ENCODE results near the gene RSRC1.
"Not testable (repeated sequence)": the region's sequence is repeated elsewhere in the genome, so short reads cannot be mapped to it uniquely, and the experiment has no call there.

Gene RSRC1

DNA sequence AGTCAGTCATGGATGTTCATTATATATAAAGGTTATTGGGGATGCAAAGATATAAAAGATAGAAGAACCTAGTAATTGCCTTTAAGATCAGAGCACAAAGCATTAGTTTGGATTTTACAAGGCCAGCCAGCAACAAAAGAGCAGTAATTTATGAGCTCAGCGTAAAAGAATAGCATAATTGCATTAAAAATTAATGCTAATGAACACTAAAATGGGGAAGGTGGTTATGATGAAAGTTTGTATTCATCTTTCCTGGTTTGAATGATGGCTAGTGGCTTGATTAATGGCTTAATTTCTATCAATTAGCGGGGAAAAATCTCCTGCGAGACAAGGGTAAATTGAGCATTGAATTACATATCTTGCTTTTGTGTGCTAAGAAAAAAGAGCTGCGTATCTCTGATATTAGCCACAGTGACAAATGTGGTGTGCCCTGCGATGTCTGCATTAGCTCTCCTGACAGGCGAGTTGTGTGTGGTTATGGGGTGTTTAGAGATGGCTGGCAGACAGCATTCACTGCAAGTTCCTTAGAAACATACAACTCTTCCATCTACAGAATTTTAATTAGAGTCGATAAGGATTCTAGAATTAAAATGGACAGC is 418.3 kb downstream of the RSRC1 start:
- no peak for DNase-seq (ENCODE audit: low read depth)

DNA sequence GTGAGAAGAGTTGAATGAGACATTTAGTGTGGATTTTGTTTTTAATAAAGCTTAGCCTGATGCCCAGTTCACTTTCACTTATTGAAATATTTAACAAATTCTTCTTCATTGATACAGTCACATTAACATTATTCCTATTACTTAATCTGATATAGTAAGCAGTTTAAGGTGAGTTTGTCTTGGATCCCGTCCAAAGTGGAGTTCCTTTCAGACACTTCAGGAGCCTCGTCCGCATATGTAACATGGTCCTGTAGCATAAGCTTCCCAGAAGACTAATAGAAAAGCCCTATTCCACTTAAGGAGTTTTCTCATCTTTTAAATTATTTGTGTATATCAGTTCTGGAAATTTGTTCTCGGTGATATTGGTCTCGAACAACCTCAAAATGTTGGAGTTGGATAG is 421.4 kb downstream of the RSRC1 start:
- DNase-seq (ENCODE audit: low read depth) = no peak

DNA sequence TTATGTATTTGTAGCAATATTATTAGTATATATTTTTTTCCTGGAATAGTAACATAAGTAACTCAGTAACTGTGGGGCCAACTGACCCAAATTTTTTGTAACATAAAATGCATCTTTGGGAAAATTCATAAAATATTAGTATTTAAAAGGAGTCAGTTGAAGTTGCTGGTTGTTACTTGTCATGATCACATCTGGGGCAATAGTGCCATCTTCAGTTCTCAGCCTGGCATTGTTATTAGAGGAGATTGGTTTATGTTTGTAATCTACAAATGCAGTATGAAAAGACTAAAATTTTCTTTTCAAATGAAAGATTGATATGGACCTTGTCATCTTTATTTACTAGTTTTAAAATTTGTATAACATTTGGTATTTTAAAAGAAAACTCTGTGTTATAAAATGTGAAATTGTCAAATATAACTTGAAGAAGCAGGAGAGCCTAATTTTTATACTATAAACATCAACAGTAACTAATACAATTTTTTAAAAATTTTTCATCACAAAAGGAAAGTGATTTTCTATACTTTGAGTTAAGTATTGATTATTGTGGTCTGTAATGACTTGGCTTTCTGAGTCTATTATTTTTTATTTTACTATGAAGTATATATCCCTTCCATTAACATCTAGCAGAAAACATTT is 422.3 kb downstream of the RSRC1 start:
- DNase-seq (ENCODE audit: low read depth) = no peak

DNA sequence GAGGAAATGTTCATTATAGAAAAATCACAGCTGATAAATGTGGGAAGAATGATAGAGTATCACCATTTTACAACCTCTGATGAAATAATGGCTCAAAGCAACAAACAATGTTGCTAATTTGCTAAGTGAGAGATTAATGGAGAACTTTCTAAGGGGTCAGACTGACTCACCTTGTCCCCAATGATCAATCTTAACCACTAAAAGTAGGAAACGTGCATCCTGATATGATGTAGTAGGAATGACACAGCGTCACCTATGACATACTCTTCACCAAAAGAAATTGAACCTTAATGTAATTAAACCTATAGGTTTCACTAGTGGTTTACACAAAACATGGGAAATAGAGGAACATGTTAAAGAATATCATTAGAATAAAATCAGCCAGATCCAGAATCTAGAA is 426.0 kb downstream of the RSRC1 start:
- no peak for DNase-seq (ENCODE audit: low read depth)

DNA sequence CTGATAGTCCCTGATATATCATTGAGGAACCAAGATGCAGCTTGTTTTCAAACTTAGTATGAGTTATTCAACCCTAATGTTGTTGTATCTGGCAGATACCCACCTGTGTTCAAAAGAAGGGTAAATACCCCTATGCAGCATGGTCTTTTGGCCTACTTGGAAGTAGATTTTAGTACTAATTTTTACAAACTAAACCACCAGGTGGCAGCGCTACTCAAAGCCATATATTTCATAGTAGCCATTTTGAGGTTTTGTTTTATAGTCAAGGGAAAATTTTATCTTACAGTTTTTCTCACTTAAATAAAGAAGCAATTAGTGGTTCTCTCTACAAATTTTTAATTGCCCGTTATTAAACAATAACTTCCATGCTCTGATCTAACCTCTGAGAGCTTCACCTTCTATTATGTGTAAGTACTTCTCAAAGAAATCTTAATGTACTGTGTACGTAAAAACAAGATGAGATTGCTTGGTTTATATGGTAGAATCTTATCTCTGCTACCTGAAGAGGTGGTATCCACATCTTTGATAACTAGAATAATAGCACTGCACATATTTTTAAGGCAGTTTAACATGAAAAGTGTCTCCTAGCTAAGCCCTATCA is 429.6 kb downstream of the RSRC1 start:
- peak; percentile 3 for DNase-seq (ENCODE audit: low read depth)

DNA sequence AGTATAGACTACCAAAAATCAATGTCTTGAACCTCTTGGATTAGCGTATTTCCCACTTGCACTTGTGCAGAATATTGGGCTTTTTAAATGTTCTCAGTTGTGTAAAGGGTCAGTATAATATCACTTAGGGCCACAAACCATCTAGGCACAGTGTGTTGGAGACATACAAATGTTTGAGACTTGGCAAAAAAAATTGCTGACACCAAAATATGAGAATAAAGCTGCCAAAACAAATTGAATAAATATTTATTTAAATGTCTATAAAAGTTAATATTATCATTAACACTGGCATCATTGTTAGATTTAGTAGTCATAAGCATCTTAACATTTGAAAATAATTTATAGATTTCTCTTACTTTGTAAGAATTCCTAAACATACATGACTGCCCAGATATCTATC is 430.2 kb downstream of the RSRC1 start:
- no peak for DNase-seq (ENCODE audit: low read depth)

DNA sequence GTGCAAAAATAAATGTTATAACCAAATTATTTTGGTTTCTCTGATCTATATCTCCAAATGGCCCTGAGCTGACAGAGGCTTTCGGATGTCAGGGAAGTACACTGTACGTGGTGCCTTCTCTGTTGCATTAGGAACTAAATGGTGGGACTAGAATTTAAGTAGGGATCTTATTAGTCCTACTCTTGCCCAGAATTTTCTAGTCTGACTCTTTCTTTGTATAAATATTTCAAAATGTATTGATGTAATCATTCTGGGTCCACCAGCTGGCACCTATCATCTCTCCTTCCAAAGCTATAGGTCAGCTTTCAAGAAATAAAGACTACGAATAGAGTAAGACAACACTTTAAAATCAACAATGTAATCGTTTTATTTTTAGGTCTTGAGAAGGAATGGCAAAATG is 438.8 kb downstream of the RSRC1 start:
- no peak for DNase-seq (ENCODE audit: low read depth)

DNA sequence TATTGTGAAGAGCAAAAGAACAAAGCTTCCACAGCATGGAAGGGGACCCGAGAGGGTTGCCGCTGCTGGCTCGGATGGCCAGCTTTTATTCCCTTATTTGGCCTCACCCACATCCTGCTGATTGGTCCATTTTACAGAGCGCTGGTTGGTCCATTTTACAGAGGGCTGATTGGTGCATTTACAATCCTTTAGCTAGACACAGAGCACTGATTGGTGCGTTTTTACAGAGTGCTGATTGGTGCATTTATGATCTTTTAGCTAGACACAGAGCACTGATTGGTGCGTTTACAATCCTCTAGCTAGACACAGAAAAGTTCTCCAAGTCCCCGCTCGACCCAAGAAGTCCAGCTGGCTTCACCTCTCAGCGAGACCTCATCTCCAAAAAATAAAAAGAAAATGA is 440.0 kb downstream of the RSRC1 start:
- not testable (repeated sequence) for DNase-seq (ENCODE audit: low read depth)

DNA sequence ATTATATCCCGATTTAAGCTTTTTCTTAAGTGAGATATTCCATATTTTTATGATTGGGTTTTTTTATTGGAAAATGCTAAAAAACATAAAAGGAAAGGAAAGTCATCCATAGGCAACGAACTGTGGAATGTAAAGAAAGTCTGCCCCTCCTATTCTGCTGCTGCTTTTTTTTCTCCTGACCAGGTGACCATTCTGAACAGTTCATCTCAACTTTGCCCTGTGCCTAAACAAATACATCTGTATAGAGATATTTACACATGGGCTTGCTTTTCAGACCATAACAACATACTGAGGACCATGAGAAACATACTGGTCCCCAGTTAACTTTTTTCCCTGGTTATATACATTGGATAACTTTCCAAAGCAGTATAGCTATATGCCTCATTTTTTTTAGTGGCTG is 442.2 kb downstream of the RSRC1 start:
- no peak for DNase-seq (ENCODE audit: low read depth)

DNA sequence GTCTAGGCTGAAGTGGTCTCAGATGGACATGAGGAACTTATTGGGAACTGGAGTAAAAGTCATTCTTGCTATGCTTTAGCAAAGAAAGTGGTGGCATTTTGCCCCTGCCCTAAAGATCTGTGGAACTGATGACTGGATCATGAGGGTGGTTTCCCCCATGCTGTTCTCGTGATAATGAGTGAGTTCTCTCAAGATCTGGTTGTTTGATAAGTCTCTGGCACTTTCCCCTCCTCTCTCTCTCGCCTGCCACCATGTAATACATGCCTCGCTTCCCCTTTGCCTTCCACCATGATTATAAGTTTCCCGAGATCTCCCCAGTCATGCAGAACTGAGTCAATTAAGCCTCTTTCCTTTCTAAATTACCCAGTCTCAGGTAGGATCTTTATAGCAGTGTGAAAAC is 449.6 kb downstream of the RSRC1 start:
- no peak for DNase-seq (ENCODE audit: low read depth)

DNA sequence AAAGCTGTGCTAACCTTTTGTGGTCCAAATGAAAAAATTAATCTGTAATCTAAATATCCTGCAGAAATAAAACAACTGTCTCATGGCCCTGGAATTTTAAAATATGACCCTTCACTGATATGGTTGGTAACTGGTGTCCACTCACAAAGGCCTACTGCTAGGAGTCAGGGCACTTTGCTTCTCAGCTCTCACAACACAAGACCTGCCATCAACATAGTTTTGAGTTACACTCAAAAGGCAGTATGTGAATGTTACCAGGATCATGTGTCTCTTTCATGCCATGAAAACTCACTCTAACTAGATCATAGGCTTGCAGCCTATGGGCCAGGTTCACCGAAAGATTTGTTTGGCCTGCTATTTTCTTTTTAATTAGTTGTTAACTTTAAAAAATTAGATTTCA is 451.1 kb downstream of the RSRC1 start:
- no peak for DNase-seq (ENCODE audit: low read depth)

DNA sequence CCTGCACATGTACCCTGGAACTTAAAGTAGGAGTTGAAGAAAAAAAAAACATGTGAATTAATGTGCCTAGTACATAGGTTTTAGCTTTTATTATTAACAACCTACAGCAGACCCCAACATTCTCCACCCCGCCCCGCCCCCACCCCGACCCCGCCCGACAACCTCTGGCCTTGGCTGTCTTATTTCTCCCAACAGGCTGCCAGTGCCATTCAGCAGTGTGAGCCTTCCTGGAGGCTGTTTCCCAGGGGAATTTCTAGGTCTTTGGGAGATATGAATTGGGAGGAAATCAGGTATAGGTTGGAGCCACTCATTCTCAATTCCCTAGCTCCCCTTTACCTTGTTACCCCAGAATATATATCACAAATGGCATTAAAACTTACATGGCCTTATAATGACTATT is 452.8 kb downstream of the RSRC1 start:
- DNase-seq (ENCODE audit: low read depth) = no peak

DNA sequence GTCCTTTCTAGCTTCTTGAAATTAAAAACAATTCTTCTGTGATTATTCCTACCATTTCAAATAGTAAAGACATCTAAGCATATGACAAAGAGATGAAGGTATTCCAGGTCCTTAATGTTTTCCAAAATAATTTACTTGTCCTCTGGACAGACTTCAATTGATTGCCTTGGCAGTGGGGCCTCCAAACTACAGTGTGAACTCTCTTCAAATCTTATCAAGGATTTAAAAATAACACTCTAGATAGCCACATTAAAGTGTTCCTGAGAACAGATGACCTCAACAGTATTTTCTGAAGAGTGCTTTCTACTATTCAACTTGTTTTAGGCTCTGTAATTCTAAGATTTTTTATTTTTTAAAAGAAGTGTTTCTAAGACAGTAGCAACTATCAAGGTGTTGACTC is 453.2 kb downstream of the RSRC1 start:
- no peak for DNase-seq (ENCODE audit: low read depth)

DNA sequence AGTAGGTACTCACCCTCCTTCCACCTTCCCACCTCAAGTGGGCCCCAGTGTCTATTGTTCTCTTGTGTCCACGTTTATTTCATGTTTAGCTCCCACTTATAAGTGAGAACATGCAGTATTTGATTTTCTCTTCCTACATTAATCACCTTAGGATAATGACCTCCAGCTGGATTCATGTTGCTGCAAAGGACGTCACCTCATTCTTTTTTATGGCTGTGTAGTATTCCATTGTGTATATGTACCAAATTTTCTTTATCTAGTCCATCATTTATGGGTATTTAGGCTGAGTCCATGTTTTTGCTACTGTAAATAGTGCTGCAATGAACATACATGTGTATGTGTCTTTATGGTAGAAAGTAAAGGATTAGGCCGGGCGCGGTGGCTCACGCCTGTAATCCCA is 455.2 kb downstream of the RSRC1 start:
- DNase-seq (ENCODE audit: low read depth) = no peak

DNA sequence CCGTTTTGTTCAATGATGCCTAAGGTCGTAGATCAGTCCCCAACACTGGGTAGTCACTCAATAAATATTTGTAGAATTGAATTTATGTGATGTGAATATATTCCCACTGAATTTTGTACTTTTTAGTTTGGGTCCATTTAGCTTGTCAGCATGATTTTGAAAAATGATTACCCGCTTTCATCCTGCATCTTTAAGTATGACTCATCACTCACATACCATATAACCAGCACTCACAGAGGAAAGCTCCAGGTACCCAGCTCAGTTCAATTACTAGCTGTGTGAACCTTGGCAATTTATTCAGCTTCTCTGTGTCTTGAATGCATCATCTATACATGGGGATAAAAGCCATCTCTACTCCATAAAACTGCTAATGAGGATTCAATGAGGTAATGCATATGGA is 458.9 kb downstream of the RSRC1 start:
- DNase-seq (ENCODE audit: low read depth) = no peak

DNA sequence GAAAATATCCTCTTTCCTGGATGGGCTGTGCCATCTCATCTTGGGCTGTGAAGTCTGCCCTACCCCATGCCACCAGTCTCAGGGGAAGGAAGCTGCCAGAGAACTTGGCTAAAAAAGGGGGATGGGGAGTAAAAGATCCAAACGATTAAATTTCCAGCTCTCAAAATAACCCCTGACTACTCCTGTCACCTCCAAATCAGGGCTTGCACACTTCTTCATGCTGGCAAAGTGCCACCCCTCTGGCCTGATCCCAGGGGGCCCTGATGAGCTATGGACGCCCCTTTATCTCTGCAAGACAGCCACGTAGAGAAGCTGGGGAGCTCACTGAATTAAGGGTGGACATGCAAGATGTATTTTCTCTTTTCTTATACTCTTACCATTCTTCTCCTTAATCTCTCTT is 459.9 kb downstream of the RSRC1 start:
- no peak for DNase-seq (ENCODE audit: low read depth)

DNA sequence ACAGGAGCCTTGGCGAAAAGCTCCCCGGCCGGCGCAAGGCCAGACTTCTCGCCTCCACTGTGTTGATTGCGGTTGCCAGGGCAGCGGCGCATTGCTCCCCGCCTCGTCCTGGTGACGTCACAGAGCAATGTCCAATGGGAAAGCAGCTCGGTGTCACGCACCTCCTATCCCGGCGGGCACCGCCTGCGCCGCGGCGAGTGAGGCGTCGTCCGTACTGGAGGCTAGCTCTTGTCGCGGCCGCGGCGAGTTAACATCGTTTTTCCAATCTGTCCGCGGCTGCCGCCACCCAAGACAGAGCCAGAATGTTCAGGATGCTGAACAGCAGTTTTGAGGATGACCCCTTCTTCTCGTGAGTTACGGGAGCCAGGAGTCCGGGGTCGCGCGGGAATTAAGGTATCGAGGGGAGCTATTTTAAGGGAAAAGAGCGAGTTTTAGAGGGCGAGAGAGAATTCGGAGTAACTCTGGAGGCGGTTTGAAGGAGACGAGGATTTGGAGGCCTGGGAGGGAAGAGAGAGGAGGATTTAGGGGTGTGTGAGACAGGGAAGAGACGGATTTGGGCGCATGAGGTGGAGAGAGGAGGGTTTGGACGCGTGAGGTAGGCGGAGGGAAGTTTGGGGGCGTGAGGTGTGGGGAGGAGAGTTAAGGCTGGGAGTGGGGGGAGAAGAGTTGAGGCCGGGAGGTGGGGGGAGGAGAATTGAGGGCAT is 461.3 kb downstream of the RSRC1 start, which contains the start of gene MLF1:
Gene MLF1 (plus strand): TSS at position 196 of the 704 bp plus-strand sequence. CDS start 107 bp downstream, at position 303.
- peak; percentile 70 for DNase-seq (ENCODE audit: low read depth)

DNA sequence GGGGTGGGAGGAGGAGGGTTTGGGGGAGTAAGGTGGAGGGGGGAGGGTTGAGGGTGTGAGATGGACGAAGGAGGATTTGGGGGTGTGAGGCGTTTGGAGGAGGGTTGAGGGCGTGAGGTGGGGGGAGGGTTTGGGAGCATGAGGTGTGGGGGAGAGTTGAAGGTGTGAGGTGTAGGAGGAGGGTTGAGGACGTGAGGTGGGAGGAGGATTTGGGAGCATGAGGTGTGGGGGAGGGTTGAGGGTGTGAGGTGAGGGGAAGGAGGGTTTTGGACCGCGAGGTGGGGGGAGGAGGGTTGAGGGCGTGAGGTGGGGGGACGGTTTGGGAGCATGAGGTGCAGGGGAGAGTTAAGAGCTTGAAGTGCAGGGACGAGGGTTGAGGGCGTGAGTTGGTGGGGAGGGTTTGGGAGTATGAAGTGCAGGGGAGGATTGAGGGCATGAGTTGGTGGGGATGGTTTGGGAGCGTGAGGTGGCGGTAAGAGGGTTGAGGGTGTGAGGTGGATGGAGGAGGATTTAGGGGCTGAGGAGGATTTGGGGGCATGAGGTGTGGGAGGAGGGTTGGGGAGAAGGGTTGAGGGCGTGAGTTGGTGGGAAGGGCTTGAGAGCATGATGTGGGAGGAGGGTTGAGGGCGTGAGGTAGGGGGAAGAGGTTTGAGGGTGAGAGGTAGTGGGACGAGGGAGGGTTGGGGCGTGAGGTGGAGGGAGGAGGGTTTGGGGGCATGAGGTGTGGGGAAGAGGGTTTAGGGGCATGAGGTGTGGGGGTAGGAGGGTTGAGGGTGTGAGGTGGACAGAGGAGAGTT is 462.3 kb downstream of the RSRC1 start:
- no peak for DNase-seq (ENCODE audit: low read depth)

DNA sequence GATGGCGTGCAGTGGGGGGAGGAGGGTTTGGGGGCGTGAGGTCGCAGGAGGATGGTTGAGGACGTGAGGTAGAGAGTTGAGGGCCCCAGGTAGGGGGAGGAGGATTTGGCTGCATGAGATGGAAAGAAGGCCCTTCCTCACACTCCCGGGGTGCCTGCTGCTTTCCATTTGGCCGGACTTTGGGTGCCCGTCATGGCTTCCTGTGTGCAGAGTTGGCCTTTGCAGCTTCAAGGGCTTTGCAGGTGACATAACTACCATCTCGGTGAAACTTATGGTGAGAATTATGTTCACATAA is 462.8 kb downstream of the RSRC1 start:
- no peak for DNase-seq (ENCODE audit: low read depth)

DNA sequence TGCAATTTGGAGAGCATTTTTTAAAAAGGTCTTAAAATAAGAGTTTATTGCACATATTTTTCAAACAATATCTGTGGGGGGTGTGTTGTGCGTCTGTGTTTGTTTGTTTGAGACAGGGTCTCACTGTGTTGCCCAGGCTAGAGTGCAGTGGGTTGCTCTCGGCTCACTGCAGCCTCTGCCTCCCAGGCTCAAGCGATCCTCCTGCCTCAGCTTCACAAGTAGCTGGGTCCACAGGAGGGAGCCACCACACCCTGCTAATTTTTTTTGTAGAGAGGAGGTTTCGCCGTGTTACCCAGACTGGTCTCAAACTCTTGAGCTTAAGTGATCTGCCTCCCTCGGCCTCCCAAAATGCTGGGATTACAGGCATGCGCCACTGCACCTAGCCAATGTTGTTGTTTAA is 463.8 kb downstream of the RSRC1 start:
- DNase-seq (ENCODE audit: low read depth) = no peak

DNA sequence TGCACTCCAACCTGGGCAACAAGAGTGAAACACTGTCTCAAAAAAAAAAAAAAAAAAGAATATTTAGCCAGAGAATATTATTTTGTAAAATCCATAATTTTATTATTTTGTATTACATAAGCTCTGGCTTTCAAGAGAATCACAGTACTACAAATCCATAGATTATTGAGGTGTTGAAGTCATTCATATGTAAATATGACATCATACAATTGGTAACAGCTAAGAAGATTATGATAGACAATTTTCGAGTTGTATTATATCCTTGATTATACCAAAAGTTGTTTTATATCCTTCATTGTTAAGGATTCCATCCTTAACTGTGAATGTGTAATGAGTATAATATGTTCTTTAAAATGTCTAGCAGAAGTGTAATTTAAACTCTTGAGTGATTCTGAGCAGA is 464.8 kb downstream of the RSRC1 start:
- DNase-seq (ENCODE audit: low read depth) = no peak

DNA sequence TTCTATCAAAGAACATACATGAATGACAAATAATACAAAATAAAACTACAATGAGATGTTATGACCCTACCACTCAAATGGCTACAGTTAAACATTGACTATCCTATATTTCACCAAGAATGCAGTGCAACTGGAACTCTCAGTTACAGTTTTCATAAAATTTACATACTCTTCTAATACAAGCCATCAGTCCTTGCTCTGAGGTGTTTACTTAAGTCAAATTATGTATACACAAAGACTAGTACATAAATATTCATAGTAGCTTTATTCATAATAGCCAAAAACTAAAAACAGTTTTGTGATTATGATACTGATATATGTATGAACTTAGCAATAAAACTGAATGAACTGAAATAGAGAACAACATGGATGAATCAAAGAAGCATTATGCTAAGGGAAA is 480.3 kb downstream of the RSRC1 start:
- no peak for DNase-seq (ENCODE audit: low read depth)

All from stimulated activated CD8-positive, alpha-beta memory T cell treated with anti-CD3 and anti-CD28 coated beads, Interleukin-15, amount 100 ng/mL, for 1 hour (primary cell).